HG03159 (cell line): ENCODE measurements around the gene GCFC2.
A peak's percentile ranks its signal among the peaks of the same experiment; 100 is the strongest.
"Not testable (repeated sequence)": the region's sequence is repeated elsewhere in the genome, so short reads cannot be mapped to it uniquely, and the experiment has no call there.

Source experiments
- ATAC-seq: cut with Tn5 transposase; IDR thresholded peaks from one replicate; pipeline ENCODE4 v1.9.1; 2021; ENCODE audit warnings: mild to moderate bottlenecking, moderate library complexity; ENCODE audit not compliant: unreplicated experiment

Gene GCFC2

GRCh38 chr2:75710577-75711253 lies at the start of gene GCFC2:
TSS of gene GCFC2 (minus strand) at chr2:75710915. CDS start at chr2:75710855, 60 bp downstream.
- ATAC-seq, result peak; percentile 94

GRCh38 chr2:75752828-75753227 lies 42.1 kb upstream of the GCFC2 start:
- no peak for ATAC-seq

GRCh38 chr2:75751824-75752468 lies 41.2 kb upstream of the GCFC2 start:
- ATAC-seq, result no peak

DNA sequence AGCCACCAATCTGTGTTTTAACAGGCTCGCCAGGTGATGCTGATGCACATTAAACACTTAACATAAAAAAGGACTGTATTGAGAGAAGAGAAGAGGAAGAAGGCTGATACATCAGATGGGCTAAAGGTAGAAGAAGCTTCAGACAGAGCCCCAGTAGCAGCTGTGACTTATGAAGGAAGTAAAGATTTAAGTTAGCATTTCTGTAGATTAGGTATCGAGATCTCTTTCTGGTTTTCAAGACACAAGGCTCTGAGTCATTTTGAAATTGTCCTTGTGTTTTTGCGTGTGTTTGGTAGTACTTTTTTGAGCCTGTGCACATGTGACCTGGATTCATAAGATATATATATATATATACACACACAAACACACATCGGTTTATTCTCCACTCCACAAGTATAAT lies 40.6 kb upstream of the GCFC2 start:
- ATAC-seq, result no peak

DNA sequence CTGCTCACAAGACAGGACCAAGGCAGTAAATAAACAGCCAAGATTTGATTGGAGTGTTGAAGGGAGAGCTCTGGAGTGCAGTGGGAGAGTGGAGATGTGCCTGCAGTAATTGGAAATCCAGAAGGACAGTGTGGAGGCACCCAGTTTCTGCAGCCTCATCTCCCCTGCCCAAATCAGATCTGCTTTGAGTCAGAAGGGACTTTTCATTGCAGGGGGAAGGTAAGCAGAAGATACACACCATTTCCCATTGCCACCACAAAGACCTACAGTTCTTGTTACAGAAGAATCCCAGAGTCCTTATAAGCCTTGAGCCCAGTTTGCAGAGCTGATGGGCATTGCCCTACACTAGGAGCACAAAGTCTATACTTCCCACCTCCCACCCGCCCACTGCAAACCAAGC lies 27.2 kb upstream of the GCFC2 start:
- ATAC-seq, result no peak

DNA sequence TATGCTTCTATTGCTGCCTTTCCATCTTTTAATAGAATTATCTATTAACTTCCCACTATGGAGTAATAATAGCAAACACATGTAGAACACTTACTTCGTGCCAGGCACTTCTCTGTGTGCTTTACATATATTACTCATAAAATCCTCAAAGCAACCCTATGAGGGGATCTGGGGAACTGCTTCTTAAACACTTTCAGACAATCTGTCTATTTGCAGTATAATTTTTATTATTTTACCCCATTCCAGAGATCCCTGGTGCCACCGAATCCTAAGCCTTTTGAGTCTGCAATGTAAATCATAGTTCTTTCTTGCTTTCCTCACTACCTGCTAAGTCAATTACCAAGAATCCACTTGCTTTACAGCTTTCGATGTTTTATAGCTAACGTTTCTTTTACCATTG lies 25.6 kb upstream of the GCFC2 start:
- ATAC-seq, result no peak

DNA sequence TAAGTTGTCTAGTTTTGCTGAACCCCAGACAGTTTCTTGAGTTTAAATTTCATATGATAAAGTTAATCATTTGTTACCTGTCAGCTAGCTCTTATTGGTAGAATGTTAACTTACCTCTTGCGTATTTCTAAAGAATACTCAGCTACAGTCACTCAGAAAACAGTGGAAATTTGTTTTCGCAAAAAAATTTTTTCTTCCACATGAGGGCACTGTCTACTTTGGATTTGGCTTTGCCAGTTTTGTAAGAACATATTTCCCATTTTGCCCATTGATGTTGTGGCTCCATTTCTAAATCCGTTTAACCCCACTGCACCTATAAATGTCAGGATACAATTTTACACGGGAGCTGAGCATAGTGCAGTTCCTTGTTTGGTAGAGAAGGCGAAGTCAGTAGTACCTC lies 19.1 kb upstream of the GCFC2 start:
- no peak for ATAC-seq

- no peak for ATAC-seq
These were observed 18.1 kb upstream of the GCFC2 start for GRCh38 chr2:75728614-75729419.

- ATAC-seq, result no peak
These were observed 12.0 kb upstream of the GCFC2 start for GRCh38 chr2:75722687-75723086.

- no peak for ATAC-seq
These were observed 9.8 kb upstream of the GCFC2 start for GRCh38 chr2:75720525-75720924.

- ATAC-seq, result no peak
These were observed 8.9 kb upstream of the GCFC2 start for GRCh38 chr2:75719616-75720015.

- ATAC-seq, result no peak
These were observed 5.7 kb upstream of the GCFC2 start for GRCh38 chr2:75716406-75716805.

- not testable (repeated sequence) for ATAC-seq
These were observed 875 bp upstream of the GCFC2 start for GRCh38 chr2:75711590-75711989.

- ATAC-seq, result peak; percentile 29
These were observed 517 bp downstream of the GCFC2 start for GRCh38 chr2:75710220-75710576.

GRCh38 chr2:75709297-75709696 lies 1.4 kb downstream of the GCFC2 start:
- no peak for ATAC-seq

GRCh38 chr2:75707901-75708300 lies 2.8 kb downstream of the GCFC2 start:
- ATAC-seq, result no peak

- ATAC-seq, result no peak
These were observed 4.8 kb downstream of the GCFC2 start for GRCh38 chr2:75705921-75706320.

GRCh38 chr2:75703589-75704287 lies 7.0 kb downstream of the GCFC2 start:
- ATAC-seq, result no peak

- no peak for ATAC-seq
These were observed 8.1 kb downstream of the GCFC2 start for GRCh38 chr2:75702593-75702992.

GRCh38 chr2:75698918-75699317 lies 11.8 kb downstream of the GCFC2 start:
- no peak for ATAC-seq

- no peak for ATAC-seq
These were observed 22.5 kb downstream of the GCFC2 start for GRCh38 chr2:75688196-75688595.
